SU-DHL-6 (cell line): Measurements from ENCODE around the gene PI16.

Experiments
- H2AFZ ChIP-seq: fragments of 200-600 bp; sonication (generic); 2 replicates; pipeline ENCODE4 v1.6.1; 2014; ENCODE audit warnings: low read depth, mild to moderate bottlenecking, moderate library complexity, mixed read lengths, antibody characterized with exemption, low read length; ENCODE audit not compliant: severe bottlenecking
- H3F3A ChIP-seq: fragments of 200-600 bp; shearing (Covaris generic); 2 replicates; pipeline ENCODE4 v1.6.0; 2016; ENCODE audit warnings: antibody characterized with exemption, mild to moderate bottlenecking; ENCODE audit not compliant: insufficient read depth
- H3K27ac ChIP-seq: fragments of 200-600 bp; sonication (generic); 2 replicates; pipeline ENCODE4 v1.5.1; 2016; ENCODE audit warnings: low read depth, mild to moderate bottlenecking, low read length, moderate library complexity, mixed read lengths
- H3K27me3 ChIP-seq: fragments of 200-600 bp; sonication (generic), shearing (Covaris generic); 2 replicates; pipeline ENCODE4 v1.6.0; 2014; ENCODE audit warnings: mild to moderate bottlenecking, low read length
- H3K36me3 ChIP-seq: fragments of 200-600 bp; sonication (generic); 2 replicates; pipeline ENCODE4 v1.6.1; 2014; ENCODE audit warnings: mild to moderate bottlenecking, low read length, mixed read lengths
- H3K4me2 ChIP-seq: fragments of 300-600, 200-600 bp; shearing (Covaris generic), sonication (generic); 2 replicates; pipeline ENCODE4 v1.6.0; 2014; ENCODE audit warnings: low read length, low read depth, mild to moderate bottlenecking; ENCODE audit not compliant: poor library complexity, severe bottlenecking
- H3K4me3 ChIP-seq: fragments of 200-600 bp; sonication (generic); 2 replicates; pipeline ENCODE4 v1.5.1; 2014; ENCODE audit warnings: antibody characterized with exemption, low read length, mild to moderate bottlenecking, mixed read lengths; ENCODE audit not compliant: insufficient read depth, poor library complexity, severe bottlenecking
- H3K79me2 ChIP-seq: fragments of 200-600 bp; sonication (generic); 2 replicates; pipeline ENCODE4 v1.6.1; 2014; ENCODE audit warnings: mild to moderate bottlenecking, low read length, moderate library complexity; ENCODE audit not compliant: insufficient read depth
- H3K9ac ChIP-seq: fragments of 200-600 bp; sonication (generic); 2 replicates; pipeline ENCODE4 v1.7.0; 2014; ENCODE audit warnings: mild to moderate bottlenecking, low read length
- H3K9me2 ChIP-seq: fragments of 200-600 bp; sonication (generic); replicated peaks from 2 replicates; pipeline ENCODE4 v1.6.1; 2014; ENCODE audit warnings: low read length; ENCODE audit not compliant: insufficient read depth
- H3K9me3 ChIP-seq: fragments of 200-600 bp; sonication (generic); 2 replicates; pipeline ENCODE4 v1.6.1; 2014; ENCODE audit warnings: low read length, mixed read lengths; ENCODE audit not compliant: insufficient read depth
- H4K20me1 ChIP-seq: fragments of 200-600 bp; sonication (generic); 2 replicates; pipeline ENCODE4 v1.6.1; 2014; ENCODE audit warnings: low read depth, mild to moderate bottlenecking, antibody characterized with exemption, low read length, moderate library complexity, mixed read lengths
- CTCF ChIP-seq: fragments of 200-600 bp; sonication (generic); IDR thresholded peaks from one replicate; pipeline ENCODE4 v1.5.1; 2017; ENCODE audit warnings: antibody characterized with exemption, mild to moderate bottlenecking, low read length, moderate library complexity; ENCODE audit not compliant: insufficient read depth, poor library complexity, severe bottlenecking
- EZH2phosphoT487 ChIP-seq: fragments of 200-600 bp; sonication (generic), shearing (Covaris generic); conservative IDR thresholded peaks from 2 replicates; pipeline ENCODE4 v1.6.1; 2018; ENCODE audit warnings: mild to moderate bottlenecking, antibody characterized with exemption, low read length, moderate library complexity, mixed read lengths

The PI16 gene

GRCh38 chr6:36929607-36930006 lies 24.9 kb upstream of the PI16 start:
- H3K4me3 ChIP-seq = no peak overlapping the region
- H3K4me2 ChIP-seq = no peak overlapping the region
- no peaks in the 10 kb centered on the region for H3K9me2 ChIP-seq
- no peaks in the 10 kb centered on the region for H3K27me3 ChIP-seq
- H4K20me1 ChIP-seq = no peaks in the 10 kb centered on the region
- no peak overlapping the region for H3K9ac ChIP-seq
- 0 out of 2 replicates have a peak, but pooled peaks cover 1% of the 10 kb centered on the region for H3K36me3 ChIP-seq
- H3K79me2 ChIP-seq = no peaks in the 10 kb centered on the region
- no peaks in the 10 kb centered on the region for H3F3A ChIP-seq
- H3K27ac ChIP-seq = no peak overlapping the region
- no peak for TF ChIP-seq EZH2phosphoT487
- TF ChIP-seq CTCF = no peak
- H2AFZ ChIP-seq = no peak overlapping the region
- no peaks in the 10 kb centered on the region for H3K9me3 ChIP-seq

GRCh38 chr6:36930483-36930882 lies 24.1 kb upstream of the PI16 start:
- H2AFZ ChIP-seq = no peak overlapping the region
- no peaks in the 10 kb centered on the region for H3K9me3 ChIP-seq
- no peaks in the 10 kb centered on the region for H3K27me3 ChIP-seq
- no peaks in the 10 kb centered on the region for H4K20me1 ChIP-seq
- no peaks in the 10 kb centered on the region for H3F3A ChIP-seq
- no peak overlapping the region for H3K9ac ChIP-seq
- no peaks in the 10 kb centered on the region for H3K36me3 ChIP-seq
- no peaks in the 10 kb centered on the region for H3K79me2 ChIP-seq
- no peak overlapping the region for H3K27ac ChIP-seq
- H3K4me2 ChIP-seq = no peak overlapping the region
- H3K4me3 ChIP-seq = no peak overlapping the region
- H3K9me2 ChIP-seq = no peaks in the 10 kb centered on the region
- no peak for TF ChIP-seq CTCF
- TF ChIP-seq EZH2phosphoT487 = no peak

DNA sequence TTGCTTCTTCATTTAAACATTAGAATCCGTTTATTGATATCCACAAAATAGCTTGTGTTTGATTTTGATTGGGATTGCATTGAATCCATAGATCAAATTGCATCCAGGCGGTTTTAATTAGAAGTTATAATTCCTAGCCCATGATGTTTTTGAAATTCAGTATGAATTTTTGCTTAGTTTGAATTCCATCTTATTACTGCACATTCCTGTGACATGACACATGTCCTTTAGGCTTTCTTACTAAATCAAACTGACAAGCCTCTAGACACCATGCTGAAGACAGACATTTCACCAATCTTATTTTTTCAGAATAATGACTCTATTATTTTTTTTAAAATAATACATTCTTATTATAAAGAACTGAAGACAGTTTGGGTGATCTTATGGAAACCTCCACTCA lies 21.4 kb upstream of the PI16 start:
- Histone ChIP-seq H2AFZ (no peak overlapping the region), H3K9me3 (no peaks in the 10 kb centered on the region), H4K20me1 (no peaks in the 10 kb centered on the region), H3K9ac (no peak overlapping the region), H3K4me2 (no peak overlapping the region), H3K27me3 (no peaks in the 10 kb centered on the region), H3K79me2 (no peaks in the 10 kb centered on the region), H3F3A (no peaks in the 10 kb centered on the region), H3K9me2 (no peaks in the 10 kb centered on the region), H3K36me3 (no peaks in the 10 kb centered on the region), H3K27ac (no peak overlapping the region), H3K4me3 (no peak overlapping the region)
- TF ChIP-seq EZH2phosphoT487 (no peak), CTCF (no peak)
